NOMO-1 treated with dmso at 0.1 percent for 144 hours (cell line): ENCODE measurements around the gene KIF1A.

ENCODE experiments used
- DNase-seq: peaks from one replicate; lab custom pipeline; 2025; ENCODE audit not compliant: unreplicated experiment; lab: John Stamatoyannopoulos, UW

Gene KIF1A, protein sequence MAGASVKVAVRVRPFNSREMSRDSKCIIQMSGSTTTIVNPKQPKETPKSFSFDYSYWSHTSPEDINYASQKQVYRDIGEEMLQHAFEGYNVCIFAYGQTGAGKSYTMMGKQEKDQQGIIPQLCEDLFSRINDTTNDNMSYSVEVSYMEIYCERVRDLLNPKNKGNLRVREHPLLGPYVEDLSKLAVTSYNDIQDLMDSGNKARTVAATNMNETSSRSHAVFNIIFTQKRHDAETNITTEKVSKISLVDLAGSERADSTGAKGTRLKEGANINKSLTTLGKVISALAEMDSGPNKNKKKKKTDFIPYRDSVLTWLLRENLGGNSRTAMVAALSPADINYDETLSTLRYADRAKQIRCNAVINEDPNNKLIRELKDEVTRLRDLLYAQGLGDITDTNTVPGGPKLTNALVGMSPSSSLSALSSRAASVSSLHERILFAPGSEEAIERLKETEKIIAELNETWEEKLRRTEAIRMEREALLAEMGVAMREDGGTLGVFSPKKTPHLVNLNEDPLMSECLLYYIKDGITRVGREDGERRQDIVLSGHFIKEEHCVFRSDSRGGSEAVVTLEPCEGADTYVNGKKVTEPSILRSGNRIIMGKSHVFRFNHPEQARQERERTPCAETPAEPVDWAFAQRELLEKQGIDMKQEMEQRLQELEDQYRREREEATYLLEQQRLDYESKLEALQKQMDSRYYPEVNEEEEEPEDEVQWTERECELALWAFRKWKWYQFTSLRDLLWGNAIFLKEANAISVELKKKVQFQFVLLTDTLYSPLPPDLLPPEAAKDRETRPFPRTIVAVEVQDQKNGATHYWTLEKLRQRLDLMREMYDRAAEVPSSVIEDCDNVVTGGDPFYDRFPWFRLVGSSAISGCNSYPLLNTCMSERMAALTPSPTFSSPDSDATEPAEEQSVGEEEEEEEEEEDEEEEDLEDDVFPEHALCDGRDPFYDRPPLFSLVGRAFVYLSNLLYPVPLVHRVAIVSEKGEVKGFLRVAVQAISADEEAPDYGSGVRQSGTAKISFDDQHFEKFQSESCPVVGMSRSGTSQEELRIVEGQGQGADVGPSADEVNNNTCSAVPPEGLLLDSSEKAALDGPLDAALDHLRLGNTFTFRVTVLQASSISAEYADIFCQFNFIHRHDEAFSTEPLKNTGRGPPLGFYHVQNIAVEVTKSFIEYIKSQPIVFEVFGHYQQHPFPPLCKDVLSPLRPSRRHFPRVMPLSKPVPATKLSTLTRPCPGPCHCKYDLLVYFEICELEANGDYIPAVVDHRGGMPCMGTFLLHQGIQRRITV (N-terminal part only)

DNA sequence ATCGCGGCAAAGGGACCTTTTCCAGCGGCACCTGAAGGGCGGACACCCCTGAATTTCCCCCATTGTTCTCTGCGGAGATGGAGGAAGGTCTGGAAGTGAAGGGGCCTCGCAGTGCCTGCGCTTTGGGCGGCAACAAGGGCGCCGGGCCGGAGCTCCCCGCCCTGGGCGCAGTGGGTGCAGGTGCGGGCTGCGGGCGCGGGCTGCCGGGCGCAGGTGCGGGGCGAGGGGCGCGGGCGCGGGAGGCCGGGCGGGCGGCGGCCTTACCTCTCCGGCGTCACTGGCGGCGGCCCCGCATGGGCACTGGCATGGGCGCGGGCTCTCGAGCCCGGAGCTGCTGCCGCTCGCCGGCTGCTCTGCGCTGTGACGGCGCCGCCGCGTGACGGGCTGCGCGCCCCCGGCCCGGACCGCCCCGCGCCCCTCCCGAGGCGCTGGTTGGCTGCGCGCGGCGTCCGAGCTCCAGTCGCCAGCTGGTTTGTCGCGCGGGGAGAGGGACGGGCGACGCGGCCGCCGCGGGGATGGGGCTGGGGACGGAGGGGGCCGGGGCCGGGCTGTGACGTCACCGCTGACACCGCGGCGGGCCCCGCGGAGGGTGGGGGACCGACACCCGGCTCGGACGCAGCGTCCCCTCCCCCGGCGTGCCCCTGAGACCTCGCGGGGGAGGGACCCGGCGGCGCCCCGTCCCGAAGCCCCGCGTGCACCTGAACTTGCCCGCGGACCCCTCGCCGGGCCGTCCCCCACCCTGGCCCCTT is at the start of gene KIF1A:
TSS of gene KIF1A (minus strand) at position 362 of the 749 bp plus-strand sequence. CDS start 22,467 bp downstream, outside the sequence.
- DNase-seq = no peak

GRCh38 chr2:240869109-240869955 is 49.3 kb upstream of the KIF1A start:
- DNase-seq = no peak

DNA sequence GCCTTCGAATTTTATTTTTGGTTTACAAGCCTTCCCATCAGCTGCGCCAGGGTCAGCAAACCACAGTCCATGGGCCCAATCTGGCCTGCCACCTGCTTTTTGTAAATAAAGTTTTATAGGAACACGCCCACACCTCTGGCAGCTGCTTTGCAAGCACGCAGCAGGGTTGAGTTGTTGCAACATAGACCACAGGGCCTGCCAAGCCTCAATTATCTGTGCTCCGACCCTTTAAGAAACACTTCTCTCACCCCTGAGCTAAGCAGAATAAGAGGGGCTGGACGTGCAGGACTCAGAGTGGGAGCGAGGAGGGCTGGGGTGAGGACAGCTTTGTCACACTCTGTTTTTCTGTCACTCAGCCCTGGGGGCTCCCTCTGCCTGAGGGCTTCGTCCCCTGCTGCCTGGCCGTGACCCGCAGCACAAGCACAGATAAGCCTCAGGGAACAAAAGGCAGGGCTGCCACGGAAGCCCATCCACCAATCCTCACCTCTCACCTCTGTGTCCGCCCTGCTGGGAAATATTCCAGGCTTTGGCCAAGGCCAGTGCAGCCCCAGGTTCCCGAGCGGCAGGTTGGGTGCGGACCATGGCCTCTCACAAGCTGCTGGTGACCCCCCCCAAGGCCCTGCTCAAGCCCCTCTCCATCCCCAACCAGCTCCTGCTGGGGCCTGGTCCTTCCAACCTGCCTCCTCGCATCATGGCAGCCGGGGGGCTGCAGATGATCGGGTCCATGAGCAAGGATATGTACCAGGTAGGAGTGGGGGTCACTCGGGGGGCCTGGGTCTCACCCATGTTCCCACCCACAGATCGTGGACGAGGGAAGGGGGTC is 48.5 kb upstream of the KIF1A start, which contains the start of gene AGXT:
TSS of gene AGXT (plus strand) at position 539 of the 823 bp plus-strand sequence. CDS start at position 581, 42 bp downstream.
- peak; percentile 44 for DNase-seq

- DNase-seq = peak; percentile 2
These were observed 45.4 kb upstream of the KIF1A start for GRCh38 chr2:240865391-240865790.

- no peak for DNase-seq
These were observed 44.5 kb upstream of the KIF1A start for GRCh38 chr2:240864475-240864874.

DNA sequence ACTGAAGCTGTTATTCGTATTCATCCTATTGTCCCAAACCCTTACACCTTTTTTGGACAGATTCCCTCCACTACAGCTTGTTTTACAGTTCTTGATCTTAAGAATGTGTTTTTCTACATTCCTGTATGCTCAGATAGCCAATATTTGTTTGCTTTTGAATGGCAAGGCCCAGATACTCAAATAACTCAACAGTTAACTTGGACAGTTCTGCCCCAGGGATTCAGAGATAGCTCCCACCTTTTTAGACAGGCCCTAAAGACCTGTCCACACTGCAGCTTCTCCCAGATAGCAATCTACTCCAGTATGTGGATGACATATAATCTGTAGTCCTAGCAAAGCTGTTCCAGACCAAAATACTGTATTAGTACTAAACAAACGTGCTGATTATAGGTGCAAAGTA is 41.5 kb upstream of the KIF1A start:
- no peak for DNase-seq

- DNase-seq = no peak
These were observed 38.9 kb upstream of the KIF1A start for GRCh38 chr2:240858871-240859270.

GRCh38 chr2:240858321-240858720 is 38.3 kb upstream of the KIF1A start:
- DNase-seq = no peak

DNA sequence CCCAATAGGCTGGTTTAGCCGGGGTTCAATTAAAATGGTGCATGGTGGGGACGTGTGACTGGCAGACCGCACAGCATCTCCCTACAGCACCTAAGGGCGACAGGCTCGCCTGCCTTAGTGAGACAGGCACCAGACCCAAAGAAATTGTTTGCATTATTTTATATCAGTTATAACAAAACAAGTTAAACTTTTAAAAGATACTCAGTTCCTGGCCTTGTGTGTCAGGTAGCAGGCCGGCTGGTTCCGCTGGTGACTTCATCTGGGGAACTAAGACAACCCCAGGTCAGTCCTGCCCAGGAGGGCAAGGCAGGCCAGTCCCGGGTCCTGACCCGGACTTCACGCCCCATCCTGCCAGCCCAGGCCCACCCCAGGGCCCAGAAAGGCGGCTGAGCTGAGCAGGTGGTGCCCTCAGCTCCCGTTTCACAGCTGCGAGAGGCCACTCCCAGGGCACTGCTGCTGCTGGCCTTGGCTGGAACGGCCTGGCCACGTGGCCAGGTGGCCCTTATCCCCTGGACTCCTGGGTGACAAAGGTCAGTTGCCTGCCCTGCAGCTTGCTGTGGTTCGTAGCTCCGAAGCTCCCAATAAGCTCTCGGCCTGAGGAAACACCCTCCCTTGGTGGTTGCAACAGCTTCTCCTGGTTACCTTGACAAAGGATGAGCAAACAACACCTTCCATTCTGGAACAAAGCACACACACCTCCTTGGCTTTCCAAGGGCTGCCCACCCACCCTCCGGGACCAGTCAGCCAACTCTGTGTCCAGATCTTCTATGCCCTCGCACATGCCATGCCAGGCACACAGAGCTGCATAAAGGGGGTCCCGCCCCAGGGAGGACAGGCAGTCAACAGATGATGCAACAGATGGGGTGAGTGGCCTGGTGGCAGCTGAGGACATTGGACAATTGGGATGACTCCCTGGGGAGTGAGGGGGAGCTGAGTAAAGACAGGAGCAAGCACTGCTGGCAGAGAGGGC is 37.3 kb upstream of the KIF1A start:
- no peak for DNase-seq

- no peak for DNase-seq
These were observed 36.3 kb upstream of the KIF1A start for GRCh38 chr2:240856151-240856980.

- no peak for DNase-seq
These were observed 35.7 kb upstream of the KIF1A start for GRCh38 chr2:240855670-240856069.

DNA sequence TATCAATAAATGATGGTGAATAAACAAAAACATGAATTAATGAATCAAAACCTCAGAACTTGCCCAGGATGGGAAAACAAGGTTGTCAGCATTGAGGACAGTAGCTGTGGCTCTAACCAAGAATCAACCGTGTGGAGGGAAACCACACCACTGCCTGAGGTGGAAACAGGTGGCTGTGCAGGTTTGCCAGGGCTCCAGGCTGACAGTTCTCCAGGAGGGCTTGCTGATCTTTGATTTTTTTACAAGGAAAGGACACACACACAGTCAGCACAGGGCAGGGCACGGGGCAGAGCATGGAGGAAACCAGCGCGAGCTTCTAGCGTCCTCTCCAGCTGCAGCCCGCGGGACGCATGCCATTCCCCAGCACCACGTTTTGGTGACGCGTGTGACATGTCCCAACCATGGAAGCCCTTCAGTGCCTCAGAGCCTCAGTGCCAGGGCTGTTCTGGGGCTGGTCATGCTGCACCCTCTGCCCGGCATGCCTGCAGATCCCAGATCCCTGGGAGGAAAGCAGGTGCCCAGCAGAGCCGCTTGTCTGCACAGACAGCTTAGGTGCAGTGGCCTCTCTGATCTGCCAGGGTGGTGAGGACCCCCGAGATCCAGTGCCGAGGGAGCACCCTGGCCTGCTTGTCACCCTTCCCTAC is 32.8 kb upstream of the KIF1A start:
- DNase-seq = no peak

GRCh38 chr2:240851078-240851991 is 31.3 kb upstream of the KIF1A start:
- DNase-seq = peak; percentile 53

DNA sequence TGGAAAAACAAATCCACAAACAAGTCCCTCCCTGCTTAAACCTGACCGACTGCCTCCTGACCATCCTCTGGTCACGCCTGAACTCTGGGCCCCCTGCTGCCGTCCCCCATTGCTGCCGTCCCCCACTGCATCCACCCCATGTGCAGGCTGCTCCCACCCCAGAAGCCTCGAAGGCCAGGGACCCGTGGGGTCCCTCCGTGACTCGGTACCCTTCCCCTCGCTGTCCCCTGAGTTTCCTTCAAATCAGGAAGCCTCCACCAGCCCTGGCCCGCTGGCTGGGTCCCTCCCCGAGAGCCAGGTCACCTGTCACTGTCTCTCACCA is 30.7 kb upstream of the KIF1A start:
- DNase-seq = no peak

- DNase-seq = no peak
These were observed 30.0 kb upstream of the KIF1A start for GRCh38 chr2:240850026-240850425.
